Measurements from ENCODE around the gene PLP1. TPM values are rescaled to one million over a fixed set of nuclear protein-coding genes. Genes with fewer than 3 reads are reported as not detected.
"Not testable (repeated sequence)": the region's sequence is repeated elsewhere in the genome, so short reads cannot be mapped to it uniquely, and the experiment has no call there.

The PLP1 gene
- total RNA-seq, 2 donors from 2014 or later = 4.0 to 11.2 TPM

- no peak overlapping the region for H3K27ac ChIP-seq
- H3K4me3 ChIP-seq = no peak overlapping the region
- H3K9me3 ChIP-seq = no peaks in the 10 kb centered on the region
- no peak for TF ChIP-seq CTCF (IDR thresholded peaks at IDR 0.05)
- no peak overlapping the region for H3K9ac ChIP-seq (ENCODE audit: low read depth in 2 of 2, low read length in 2 of 2)
- intact Hi-C loops (cut with DNase I) = no loop called here
- no peak for DNase-seq
- H3K27me3 ChIP-seq = no peaks in the 10 kb centered on the region
- H3K4me1 ChIP-seq = no peaks in the 10 kb centered on the region
- no peaks in the 10 kb centered on the region for H3K36me3 ChIP-seq
These were observed 23.7 kb downstream of the PLP1 start for GRCh38 chrX:103800318-103800717.

GRCh38 chrX:103805860-103806259, 29.2 kb downstream of the PLP1 start:
- intact Hi-C loops (cut with DNase I) = no loop called here
- H3K9me3 ChIP-seq = no peaks in the 10 kb centered on the region
- no peaks in the 10 kb centered on the region for H3K36me3 ChIP-seq
- no peaks in the 10 kb centered on the region for H3K27me3 ChIP-seq
- no peak for DNase-seq
- no peaks in the 10 kb centered on the region for H3K4me1 ChIP-seq
- H3K9ac ChIP-seq (ENCODE audit: low read depth in 2 of 2, low read length in 2 of 2) = no peak overlapping the region
- H3K27ac ChIP-seq = no peak overlapping the region
- no peak for TF ChIP-seq CTCF (IDR thresholded peaks at IDR 0.05)
- H3K4me3 ChIP-seq = no peak overlapping the region

GRCh38 chrX:103806862-103807474, 30.3 kb downstream of the PLP1 start:
- no peak for TF ChIP-seq CTCF (IDR thresholded peaks at IDR 0.05)
- Histone ChIP-seq H3K36me3 (no peaks in the 10 kb centered on the region), H3K9me3 (no peaks in the 10 kb centered on the region), H3K27ac (no peak overlapping the region), H3K4me3 (no peak overlapping the region), H3K4me1 (no peaks in the 10 kb centered on the region), H3K9ac (ENCODE audit: low read depth in 2 of 2, low read length in 2 of 2) (no peak overlapping the region), H3K27me3 (no peaks in the 10 kb centered on the region)
- DNase-seq = no peak
- intact Hi-C loops (cut with DNase I) = no loop called here

GRCh38 chrX:103811858-103812257, 35.2 kb downstream of the PLP1 start:
- DNase-seq = no peak
- Histone ChIP-seq H3K4me3 (no peak overlapping the region), H3K27ac (no peak overlapping the region), H3K9ac (ENCODE audit: low read depth in 2 of 2, low read length in 2 of 2) (no peak overlapping the region), H3K4me1 (no peaks in the 10 kb centered on the region), H3K36me3 (no peaks in the 10 kb centered on the region), H3K9me3 (no peaks in the 10 kb centered on the region), H3K27me3 (no peaks in the 10 kb centered on the region)
- no peak for TF ChIP-seq CTCF (IDR thresholded peaks at IDR 0.05)
- intact Hi-C loops (cut with DNase I) = no loop called here

GRCh38 chrX:103817101-103817500, 40.5 kb downstream of the PLP1 start:
- not testable (repeated sequence) for H3K9me3 ChIP-seq; H3K36me3 ChIP-seq; H3K27me3 ChIP-seq; H3K27ac ChIP-seq; H3K4me3 ChIP-seq; DNase-seq; H3K9ac ChIP-seq (ENCODE audit: low read depth in 2 of 2, low read length in 2 of 2); H3K4me1 ChIP-seq
- intact Hi-C loops (cut with DNase I) = loop anchor here (5.0 kb wide), 1 partner anchor 130 kb away; the partner anchor contains the start of gene MORF4L2

- no peak overlapping the region for H3K27ac ChIP-seq
- intact Hi-C loops (cut with DNase I) = loop anchor here (5.0 kb wide), 1 partner anchor 130 kb away; the partner anchor contains the start of gene MORF4L2
- H3K9me3 ChIP-seq = no peaks in the 10 kb centered on the region
- TF ChIP-seq CTCF (IDR thresholded peaks at IDR 0.05) = peak; percentile 90
- H3K27me3 ChIP-seq = no peaks in the 10 kb centered on the region
- H3K36me3 ChIP-seq = no peaks in the 10 kb centered on the region
- no peaks in the 10 kb centered on the region for H3K4me1 ChIP-seq
- DNase-seq = peak; percentile 41
- no peak overlapping the region for H3K9ac ChIP-seq (ENCODE audit: low read depth in 2 of 2, low read length in 2 of 2)
- H3K4me3 ChIP-seq = no peak overlapping the region
These were observed 40.9 kb downstream of the PLP1 start for GRCh38 chrX:103817502-103817901.

Measured in colonic mucosa (tissue), 4 donors.